Measurements from ENCODE around the gene PLD5.

PLD5 gene

GRCh38 chr1:242477944-242478343, 46.6 kb downstream of the PLD5 start:
- no peaks in the 10 kb centered on the region for H3K4me1 ChIP-seq (ENCODE audit: insufficient read depth, low read length, severe bottlenecking)
- H4K20me1 ChIP-seq (ENCODE audit: insufficient read depth, low read length), result no peaks in the 10 kb centered on the region
- no peak overlapping the region for H2AFZ ChIP-seq (ENCODE audit: low read length)
- H3K27ac ChIP-seq (ENCODE audit: low read depth, low read length, poor library complexity, severe bottlenecking), result no peak overlapping the region
- no peak overlapping the region for H3K4me3 ChIP-seq (ENCODE audit: low read depth, low read length, poor library complexity, severe bottlenecking)
- no peaks in the 10 kb centered on the region for H3F3A ChIP-seq (ENCODE audit: insufficient read depth, low read length)
- H3K27me3 ChIP-seq (ENCODE audit: insufficient read depth, low read length), result no peaks in the 10 kb centered on the region
- no peak for TF ChIP-seq EZH2 (IDR thresholded peaks at IDR 0.05; ENCODE audit: borderline replicate concordance, low read length)
- TF ChIP-seq, protein P1, sequence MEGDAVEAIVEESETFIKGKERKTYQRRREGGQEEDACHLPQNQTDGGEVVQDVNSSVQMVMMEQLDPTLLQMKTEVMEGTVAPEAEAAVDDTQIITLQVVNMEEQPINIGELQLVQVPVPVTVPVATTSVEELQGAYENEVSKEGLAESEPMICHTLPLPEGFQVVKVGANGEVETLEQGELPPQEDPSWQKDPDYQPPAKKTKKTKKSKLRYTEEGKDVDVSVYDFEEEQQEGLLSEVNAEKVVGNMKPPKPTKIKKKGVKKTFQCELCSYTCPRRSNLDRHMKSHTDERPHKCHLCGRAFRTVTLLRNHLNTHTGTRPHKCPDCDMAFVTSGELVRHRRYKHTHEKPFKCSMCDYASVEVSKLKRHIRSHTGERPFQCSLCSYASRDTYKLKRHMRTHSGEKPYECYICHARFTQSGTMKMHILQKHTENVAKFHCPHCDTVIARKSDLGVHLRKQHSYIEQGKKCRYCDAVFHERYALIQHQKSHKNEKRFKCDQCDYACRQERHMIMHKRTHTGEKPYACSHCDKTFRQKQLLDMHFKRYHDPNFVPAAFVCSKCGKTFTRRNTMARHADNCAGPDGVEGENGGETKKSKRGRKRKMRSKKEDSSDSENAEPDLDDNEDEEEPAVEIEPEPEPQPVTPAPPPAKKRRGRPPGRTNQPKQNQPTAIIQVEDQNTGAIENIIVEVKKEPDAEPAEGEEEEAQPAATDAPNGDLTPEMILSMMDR (IDR thresholded peaks at IDR 0.05; ENCODE audit: low read length), result no peak
- no peak overlapping the region for H3K9ac ChIP-seq (ENCODE audit: low read length)
- no peaks in the 10 kb centered on the region for H3K79me2 ChIP-seq (ENCODE audit: insufficient read depth, low read length)
- no peaks in the 10 kb centered on the region for H3K36me3 ChIP-seq (ENCODE audit: insufficient read depth, low read length)
- no peak overlapping the region for H3K4me2 ChIP-seq (ENCODE audit: low read length)
- H3K9me3 ChIP-seq (ENCODE audit: low read length), result no peaks in the 10 kb centered on the region
- H3K9me2 ChIP-seq (ENCODE audit: low read depth, low read length), result no peaks in the 10 kb centered on the region

DNA sequence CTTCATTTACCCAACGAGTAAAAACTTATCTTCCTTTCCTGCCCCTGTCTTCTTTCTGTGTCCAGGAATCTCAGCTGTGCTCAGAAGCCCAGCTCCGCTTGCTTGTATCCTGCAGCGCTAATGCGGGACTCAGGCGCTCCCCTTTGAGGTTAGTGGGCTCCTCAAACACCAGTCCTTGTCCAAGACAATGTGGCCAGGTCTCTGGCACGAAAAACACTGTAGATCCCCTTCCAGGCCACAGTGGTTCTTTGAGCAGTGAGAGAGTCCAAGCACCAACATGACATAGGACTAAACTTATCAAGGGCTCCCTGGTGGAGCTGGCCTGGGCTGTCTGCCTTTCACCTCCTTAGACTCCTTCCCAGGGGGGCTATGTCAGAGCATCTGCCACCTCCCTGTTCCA, 53.7 kb downstream of the PLD5 start:
- no peaks in the 10 kb centered on the region for H3K4me1 ChIP-seq (ENCODE audit: insufficient read depth, low read length, severe bottlenecking)
- H3K36me3 ChIP-seq (ENCODE audit: insufficient read depth, low read length), result no peaks in the 10 kb centered on the region
- H3K9ac ChIP-seq (ENCODE audit: low read length), result no peak overlapping the region
- H3K4me2 ChIP-seq (ENCODE audit: low read length), result no peak overlapping the region
- H3K9me3 ChIP-seq (ENCODE audit: low read length), result no peaks in the 10 kb centered on the region
- H4K20me1 ChIP-seq (ENCODE audit: insufficient read depth, low read length), result no peaks in the 10 kb centered on the region
- H3F3A ChIP-seq (ENCODE audit: insufficient read depth, low read length), result no peaks in the 10 kb centered on the region
- H2AFZ ChIP-seq (ENCODE audit: low read length), result no peak overlapping the region
- no peaks in the 10 kb centered on the region for H3K79me2 ChIP-seq (ENCODE audit: insufficient read depth, low read length)
- no peaks in the 10 kb centered on the region for H3K9me2 ChIP-seq (ENCODE audit: low read depth, low read length)
- H3K4me3 ChIP-seq (ENCODE audit: low read depth, low read length, poor library complexity, severe bottlenecking), result no peak overlapping the region
- TF ChIP-seq, protein P1 (IDR thresholded peaks at IDR 0.05; ENCODE audit: low read length), result no peak
- no peak for TF ChIP-seq EZH2 (IDR thresholded peaks at IDR 0.05; ENCODE audit: borderline replicate concordance, low read length)
- no peak overlapping the region for H3K27ac ChIP-seq (ENCODE audit: low read depth, low read length, poor library complexity, severe bottlenecking)
- no peaks in the 10 kb centered on the region for H3K27me3 ChIP-seq (ENCODE audit: insufficient read depth, low read length)

- no peak overlapping the region for H3K27ac ChIP-seq (ENCODE audit: low read depth, low read length, poor library complexity, severe bottlenecking)
- H3K27me3 ChIP-seq (ENCODE audit: insufficient read depth, low read length), result no peaks in the 10 kb centered on the region
- no peaks in the 10 kb centered on the region for H3F3A ChIP-seq (ENCODE audit: insufficient read depth, low read length)
- H3K36me3 ChIP-seq (ENCODE audit: insufficient read depth, low read length), result no peaks in the 10 kb centered on the region
- H3K79me2 ChIP-seq (ENCODE audit: insufficient read depth, low read length), result no peaks in the 10 kb centered on the region
- no peaks in the 10 kb centered on the region for H4K20me1 ChIP-seq (ENCODE audit: insufficient read depth, low read length)
- no peaks in the 10 kb centered on the region for H3K4me1 ChIP-seq (ENCODE audit: insufficient read depth, low read length, severe bottlenecking)
- no peaks in the 10 kb centered on the region for H3K9me3 ChIP-seq (ENCODE audit: low read length)
- no peak overlapping the region for H2AFZ ChIP-seq (ENCODE audit: low read length)
- no peak overlapping the region for H3K9ac ChIP-seq (ENCODE audit: low read length)
- no peak for TF ChIP-seq EZH2 (IDR thresholded peaks at IDR 0.05; ENCODE audit: borderline replicate concordance, low read length)
- TF ChIP-seq, protein P1 (IDR thresholded peaks at IDR 0.05; ENCODE audit: low read length), result no peak
- no peak overlapping the region for H3K4me2 ChIP-seq (ENCODE audit: low read length)
- no peaks in the 10 kb centered on the region for H3K9me2 ChIP-seq (ENCODE audit: low read depth, low read length)
- H3K4me3 ChIP-seq (ENCODE audit: low read depth, low read length, poor library complexity, severe bottlenecking), result no peak overlapping the region
Observed at GRCh38 chr1:242468784-242469183, 55.7 kb downstream of the PLD5 start.

Data from OCI-LY1 (cell line).